CD4-positive, alpha-beta T cell (primary cell): ENCODE measurements around the gene NMNAT2. TPM values are rescaled to one million over a fixed set of nuclear protein-coding genes. Genes with fewer than 3 reads are reported as not detected.
"Not testable (repeated sequence)": the region's sequence is repeated elsewhere in the genome, so short reads cannot be mapped to it uniquely, and the experiment has no call there.

Source experiments
- ATAC-seq: fragments of 200-7000 bp; cut with Tn5 transposase; one replicate; pipeline ENCODE4 v1.10.0; 2022; ENCODE audit warnings: mild to moderate bottlenecking; ENCODE audit not compliant: poor library complexity
- CTCF ChIA-PET: fragments of 350-600 bp; sonication (Branson Sonifier 250); formaldehyde crosslinking; loops from one replicate; lab custom pipeline; 2021; ENCODE audit warnings: antibody characterized with exemption, inconsistent platforms; lab: Charles Lee
- POLR2A ChIA-PET: fragments of 350-600 bp; sonication (Branson Sonifier 250); formaldehyde crosslinking; loops from one replicate; lab custom pipeline; 2021; ENCODE audit warnings: antibody characterized with exemption, inconsistent platforms; lab: Charles Lee
- DNase-seq, 14 experiments: peaks; one replicate each; pipeline ENCODE4 v3.0.0-alpha.2; 2013 to 2020; ENCODE audit warnings: mixed read lengths in 2 of 14
- H3K27ac ChIP-seq, 2 donors: one replicate each; pipeline versions ENCODE4 v1.5.1 to v1.7.0; 2013; ENCODE audit warnings: low read length in 2 of 2, low read depth in 1 of 2, mild to moderate bottlenecking in 1 of 2
- H3K27me3 ChIP-seq, 2 experiments: 1 replicate in 1 of 2; 2 replicates in 1 of 2; pipeline versions ENCODE4 v1.6.1 to v1.7.0; 2013; ENCODE audit warnings: low read length in 2 of 2, control low read depth in 1 of 2, mild to moderate bottlenecking in 1 of 2, moderate library complexity in 1 of 2; ENCODE audit not compliant: insufficient read depth in 2 of 2, control insufficient read depth in 1 of 2
- H3K36me3 ChIP-seq: one replicate; pipeline ENCODE4 v1.6.1; 2013; ENCODE audit warnings: low read length, control low read depth; ENCODE audit not compliant: insufficient read depth
- H3K4me1 ChIP-seq: one replicate; pipeline ENCODE4 v1.6.1; 2013; ENCODE audit warnings: low read length, control low read depth; ENCODE audit not compliant: insufficient read depth
- H3K4me3 ChIP-seq: one replicate; pipeline ENCODE4 v1.5.1; 2013; ENCODE audit warnings: mild to moderate bottlenecking, low read length, moderate library complexity
- H3K9me3 ChIP-seq, 2 experiments: 1 replicate in 1 of 2; 2 replicates in 1 of 2; pipeline versions ENCODE4 v1.6.1 to v1.7.0; 2013; ENCODE audit warnings: low read length in 2 of 2, mild to moderate bottlenecking in 2 of 2, control low read depth in 1 of 2, moderate library complexity in 1 of 2; ENCODE audit not compliant: control insufficient read depth in 1 of 2, insufficient read depth in 1 of 2
- H3K27ac Mint-ChIP-seq: one replicate; pipeline ENCODE4 v1.8.0; 2020; ENCODE audit warnings: mixed read lengths
- H3K27me3 Mint-ChIP-seq: one replicate; pipeline ENCODE4 v1.8.0; 2021; ENCODE audit warnings: mixed read lengths
- H3K36me3 Mint-ChIP-seq: one replicate; pipeline ENCODE4 v1.8.0; 2021; ENCODE audit warnings: low read depth, mixed read lengths
- H3K4me1 Mint-ChIP-seq: one replicate; pipeline ENCODE4 v1.8.0; 2021; ENCODE audit warnings: low read depth, mixed read lengths
- H3K4me3 Mint-ChIP-seq: one replicate; pipeline ENCODE4 v1.8.0; 2020; ENCODE audit warnings: mild to moderate bottlenecking, mixed read lengths
- H3K9me3 Mint-ChIP-seq: one replicate; pipeline ENCODE4 v1.8.0; 2020; ENCODE audit warnings: mixed read lengths
- CTCF ChIP-seq: fragments of 200-600 bp; IDR thresholded peaks from one replicate; pipeline ENCODE4 v1.8.0; 2022; ENCODE audit warnings: antibody characterized with exemption, mild to moderate bottlenecking
- intact Hi-C, 2 experiments: fragments of 100-400 bp; cut with DNase I in 1 of 2; cut with micrococcal nuclease in 1 of 2; formaldehyde crosslinking; loops; one replicate each; pipeline versions ENCODE4 v1.15.1 to v1.9.0; 2023 to 2025; cut with DNase I, micrococcal nuclease
- total RNA-seq, 174 experiments: library from RNA in 2 of 174; stranded (reverse) in 2 of 174; gene quantifications; one replicate each; pipeline ENCODE4 v1.2.3 and lab custom pipeline; 2021 to 2026

Gene NMNAT2
- total RNA-seq, 2 experiments from 2014 or later = not detected

- Mint-ChIP-seq H3K4me3 (no peak overlapping the region), H3K9me3 (no peaks in the 10 kb centered on the region), H3K27ac (no peak overlapping the region), H3K4me1 (no peaks in the 10 kb centered on the region), H3K36me3 (no peaks in the 10 kb centered on the region), H3K27me3 (peaks cover 39% of the 10 kb centered on the region)
- Histone ChIP-seq H3K36me3 (no peaks in the 10 kb centered on the region), H3K4me1 (no peaks in the 10 kb centered on the region), H3K4me3 (no peak overlapping the region), H3K27ac (no peak overlapping the region), H3K27me3 (peaks cover 0 to 7% of the 10 kb centered on the region in 2 experiments), H3K9me3 (no peaks in the 10 kb centered on the region)
- intact Hi-C loops = no loop called here
- ATAC-seq (no peak), DNase-seq (no peak)
- TF ChIP-seq CTCF = no peak
- CTCF ChIA-PET = no interaction called here
- POLR2A ChIA-PET = no interaction called here
Observed at GRCh38 chr1:183407474-183407873, 10.7 kb downstream of the NMNAT2 start.

- TF ChIP-seq CTCF = no peak
- H3K27ac ChIP-seq = no peak overlapping the region
- Mint-ChIP-seq H3K27me3 (peaks cover 35% of the 10 kb centered on the region), H3K27ac (no peak overlapping the region), H3K36me3 (no peaks in the 10 kb centered on the region), H3K4me3 (no peak overlapping the region), H3K9me3 (no peaks in the 10 kb centered on the region), H3K4me1 (no peaks in the 10 kb centered on the region)
- CTCF ChIA-PET = no interaction called here
- no peaks in the 10 kb centered on the region for H3K4me1 ChIP-seq
- no peaks in the 10 kb centered on the region for H3K36me3 ChIP-seq
- POLR2A ChIA-PET = no interaction called here
- DNase-seq (no peak), ATAC-seq (no peak)
- peaks cover 0 to 7% of the 10 kb centered on the region in 2 experiments for H3K27me3 ChIP-seq
- H3K9me3 ChIP-seq = no peaks in the 10 kb centered on the region
- no peak overlapping the region for H3K4me3 ChIP-seq
- intact Hi-C loops = no loop called here
Observed at GRCh38 chr1:183404476-183404875, 13.7 kb downstream of the NMNAT2 start.

GRCh38 chr1:183403498-183403897, 14.7 kb downstream of the NMNAT2 start:
- no peak overlapping the region for H3K27ac Mint-ChIP-seq
- peaks cover 36% of the 10 kb centered on the region for H3K27me3 Mint-ChIP-seq
- ATAC-seq (no peak), DNase-seq (no peak)
- H3K4me1 Mint-ChIP-seq = no peaks in the 10 kb centered on the region
- H3K36me3 Mint-ChIP-seq = no peaks in the 10 kb centered on the region
- no peaks in the 10 kb centered on the region for H3K4me1 ChIP-seq
- intact Hi-C loops = no loop called here
- no peak for TF ChIP-seq CTCF
- no peak overlapping the region for H3K4me3 Mint-ChIP-seq
- POLR2A ChIA-PET = no interaction called here
- H3K36me3 ChIP-seq = no peaks in the 10 kb centered on the region
- H3K27me3 ChIP-seq = peaks cover 0 to 7% of the 10 kb centered on the region in 2 experiments
- H3K9me3 ChIP-seq = no peaks in the 10 kb centered on the region
- no peak overlapping the region for H3K4me3 ChIP-seq
- H3K9me3 Mint-ChIP-seq = no peaks in the 10 kb centered on the region
- CTCF ChIA-PET = no interaction called here
- H3K27ac ChIP-seq = no peak overlapping the region

GRCh38 chr1:183401565-183401964, 16.6 kb downstream of the NMNAT2 start:
- POLR2A ChIA-PET, H3K36me3 Mint-ChIP-seq: not testable (repeated sequence)

More at GRCh38 chr1:183401565-183401964, 16.6 kb downstream of the NMNAT2 start:
- H3K27ac Mint-ChIP-seq, H3K27me3 ChIP-seq, H3K4me3 ChIP-seq, DNase-seq, H3K4me1 ChIP-seq, H3K4me1 Mint-ChIP-seq, CTCF ChIA-PET, intact Hi-C loops, H3K4me3 Mint-ChIP-seq, H3K9me3 ChIP-seq, H3K36me3 ChIP-seq, H3K9me3 Mint-ChIP-seq, ATAC-seq, H3K27ac ChIP-seq: not testable (repeated sequence)
- peaks cover 47% of the 10 kb centered on the region for H3K27me3 Mint-ChIP-seq
